C4-2B (cell line): ENCODE data around the gene KRT79.

Source experiments
- CTCF ChIP-seq: fragments of 450-650 bp; conservative IDR thresholded peaks from 2 replicates; pipeline ENCODE4 v1.5.1; 2017; ENCODE audit warnings: mild to moderate bottlenecking
- ZFX ChIP-seq: fragments of 450-650 bp; IDR thresholded peaks from 2 replicates; pipeline ENCODE4 v1.6.1; 2017

GRCh38 chr12:52815161-52815560 lies 18.9 kb downstream of the KRT79 start:
- TF ChIP-seq CTCF (no peak), ZFX (no peak)
